Keratinocyte (primary cell): ENCODE results near the gene DIRAS1. TPM values are rescaled to one million over a fixed set of nuclear protein-coding genes. Genes with fewer than 3 reads are reported as not detected.

Source experiments
- DNase-seq: peaks from one replicate; pipeline ENCODE4 v3.0.0-alpha.2; 2011; ENCODE audit warnings: low read depth, missing footprints, low spot score
- FAIRE-seq: peaks from 2 replicates; lab custom pipeline; 2011; peaks lifted over from hg19 to GRCh38; lab: Jason Lieb, UNC
- H2AFZ ChIP-seq: 2 replicates; pipeline ENCODE4 v1.6.0; 2012; ENCODE audit warnings: low read length, control low read depth, inconsistent platforms; ENCODE audit not compliant: control insufficient read depth
- H3K27ac ChIP-seq: 2 replicates; pipeline ENCODE4 v1.5.1; 2011; ENCODE audit warnings: low read length; ENCODE audit not compliant: control insufficient read depth, insufficient read depth
- H3K27me3 ChIP-seq: 3 replicates; pipeline ENCODE4 v1.6.0; 2011; ENCODE audit warnings: low read length; ENCODE audit not compliant: control insufficient read depth, insufficient read depth; ENCODE audit errors: extremely low read depth
- H3K36me3 ChIP-seq, 2 experiments: 2 replicates in 1 of 2; 3 replicates in 1 of 2; pipeline ENCODE4 v1.5.1; 2011; ENCODE audit warnings: low read length in 2 of 2, mild to moderate bottlenecking in 1 of 2; ENCODE audit not compliant: control insufficient read depth in 2 of 2, insufficient read depth in 2 of 2; ENCODE audit errors: extremely low read depth in 1 of 2
- H3K4me1 ChIP-seq: 3 replicates; pipeline ENCODE4 v1.5.1; 2011; ENCODE audit warnings: low read length; ENCODE audit not compliant: control insufficient read depth, insufficient read depth; ENCODE audit errors: extremely low read depth
- H3K4me2 ChIP-seq: 3 replicates; pipeline ENCODE4 v1.6.0; 2011; ENCODE audit warnings: low read depth, low read length; ENCODE audit not compliant: control insufficient read depth, insufficient read depth; ENCODE audit errors: extremely low read depth
- H3K4me3 ChIP-seq, 3 experiments: fragments of 200-600 bp in 1 of 3; sonication (generic) in 1 of 3; 2 replicates in 2 of 3; 3 replicates in 1 of 3; pipeline ENCODE4 v1.5.1; 2011 to 2016; ENCODE audit warnings: low read length in 3 of 3, mild to moderate bottlenecking in 3 of 3, control low read depth in 2 of 3, inconsistent platforms in 1 of 3, low read depth in 1 of 3, mixed read lengths in 1 of 3, mixed run types in 1 of 3, moderate library complexity in 1 of 3; ENCODE audit not compliant: control insufficient read depth in 2 of 3, insufficient read depth in 2 of 3; ENCODE audit errors: extremely low read depth in 1 of 3
- H3K79me2 ChIP-seq: 2 replicates; pipeline ENCODE4 v1.6.0; 2012; ENCODE audit warnings: low read length; ENCODE audit not compliant: control insufficient read depth, insufficient read depth
- H3K9ac ChIP-seq: 3 replicates; pipeline ENCODE4 v1.6.0; 2011; ENCODE audit warnings: low read length; ENCODE audit not compliant: control insufficient read depth, insufficient read depth; ENCODE audit errors: extremely low read depth
- H3K9me1 ChIP-seq: 3 replicates; pipeline ENCODE4 v1.6.0; 2011; ENCODE audit warnings: low read length; ENCODE audit not compliant: control insufficient read depth, insufficient read depth; ENCODE audit errors: extremely low read depth
- H3K9me3 ChIP-seq: 2 replicates; pipeline ENCODE4 v1.5.1; 2012; ENCODE audit warnings: low read depth, low read length; ENCODE audit not compliant: control insufficient read depth
- H4K20me1 ChIP-seq: 3 replicates; pipeline ENCODE4 v1.6.0; 2011; ENCODE audit warnings: low read length; ENCODE audit not compliant: control insufficient read depth, insufficient read depth; ENCODE audit errors: extremely low read depth
- EZH2 ChIP-seq: IDR thresholded peaks from one replicate; pipeline ENCODE4 v1.6.1; 2012; ENCODE audit warnings: inconsistent platforms, mild to moderate bottlenecking, low read length, moderate library complexity
- dilution Hi-C: fragments of 300-500 bp; cut with MboI; formaldehyde crosslinking; loops from one replicate; pipeline ENCODE4 v1.7.0; 2020; ENCODE audit warnings: low sequenced_read_pairs; ENCODE audit not compliant: extremely low pct_ligation_motif_present
- polyA plus RNA-seq, 5 experiments: library from polyadenylated mRNA; depleted of rRNA in 3 of 5; stranded (reverse) in 3 of 5; stranded (forward) in 1 of 5; unstranded in 1 of 5; fragments of >200 nt; gene quantifications; 1 replicate in 1 of 5; 2 replicates in 3 of 5; 3 replicates in 1 of 5; pipeline versions ENCODE4 v1.2.1 to v1.2.3, GENCODE V29; 2011 to 2012; ENCODE audit warnings: missing spikeins in 2 of 5, low read depth in 1 of 5, low replicate concordance in 1 of 5
- TF ChIP-seq, protein P1 (sequence below), 3 experiments: IDR thresholded peaks in 1 of 3; conservative IDR thresholded peaks in 1 of 3; optimal IDR thresholded peaks in 1 of 3; 2 replicates in 2 of 3; 3 replicates in 1 of 3; pipeline versions ENCODE3 to v1.5.1; 2011; ENCODE audit warnings: low read length in 3 of 3, mild to moderate bottlenecking in 3 of 3, moderate library complexity in 2 of 3, control low read depth in 1 of 3, inconsistent platforms in 1 of 3; ENCODE audit not compliant: insufficient read depth in 2 of 3; ENCODE audit errors: extremely low read depth in 1 of 3

Gene DIRAS1
- polyA plus RNA-seq, 1 donor (not counting 4 experiments of a cell fraction or from before 2014, with no cell fraction given), result 0.10 TPM

DNA sequence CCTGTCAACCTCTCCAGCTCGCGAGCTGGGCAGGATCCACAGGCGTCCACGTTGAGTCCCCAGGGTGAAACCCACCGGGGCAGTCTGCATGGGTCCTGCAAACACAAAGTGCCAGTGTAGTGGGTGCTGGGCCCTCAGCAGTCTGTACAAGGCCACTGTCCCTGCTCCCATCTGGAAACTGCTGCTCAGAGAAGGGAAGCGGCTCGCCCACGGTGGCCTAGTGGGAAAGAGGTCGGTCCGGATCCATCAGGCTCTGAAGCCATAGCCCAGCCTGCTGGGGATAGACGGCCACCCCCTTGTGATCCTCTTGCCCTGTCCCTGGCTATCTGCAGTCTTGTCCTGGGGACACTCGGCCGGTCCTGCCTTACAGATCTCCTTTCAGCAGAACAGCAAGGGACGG, 2.6 kb upstream of the DIRAS1 start:
- DNase-seq, result no peak
- no peak overlapping the region for H3K4me3 ChIP-seq
- no peaks in the 10 kb centered on the region for H3K79me2 ChIP-seq
- H2AFZ ChIP-seq, result no peak overlapping the region
- H3K27ac ChIP-seq, result no peak overlapping the region
- H3K36me3 ChIP-seq, result no peaks in the 10 kb centered on the region
- no peak overlapping the region for H3K9ac ChIP-seq
- H3K27me3 ChIP-seq, result peaks cover 44% of the 10 kb centered on the region
- peaks cover 5% of the 10 kb centered on the region for H4K20me1 ChIP-seq
- H3K9me1 ChIP-seq, result no peaks in the 10 kb centered on the region
- peaks cover 15% of the 10 kb centered on the region for H3K4me1 ChIP-seq
- no peak for FAIRE-seq
- H3K4me2 ChIP-seq, result no peak overlapping the region
- dilution Hi-C loops, result no loop called here
- H3K9me3 ChIP-seq, result no peaks in the 10 kb centered on the region
- no peak for TF ChIP-seq EZH2
- TF ChIP-seq, protein P1, sequence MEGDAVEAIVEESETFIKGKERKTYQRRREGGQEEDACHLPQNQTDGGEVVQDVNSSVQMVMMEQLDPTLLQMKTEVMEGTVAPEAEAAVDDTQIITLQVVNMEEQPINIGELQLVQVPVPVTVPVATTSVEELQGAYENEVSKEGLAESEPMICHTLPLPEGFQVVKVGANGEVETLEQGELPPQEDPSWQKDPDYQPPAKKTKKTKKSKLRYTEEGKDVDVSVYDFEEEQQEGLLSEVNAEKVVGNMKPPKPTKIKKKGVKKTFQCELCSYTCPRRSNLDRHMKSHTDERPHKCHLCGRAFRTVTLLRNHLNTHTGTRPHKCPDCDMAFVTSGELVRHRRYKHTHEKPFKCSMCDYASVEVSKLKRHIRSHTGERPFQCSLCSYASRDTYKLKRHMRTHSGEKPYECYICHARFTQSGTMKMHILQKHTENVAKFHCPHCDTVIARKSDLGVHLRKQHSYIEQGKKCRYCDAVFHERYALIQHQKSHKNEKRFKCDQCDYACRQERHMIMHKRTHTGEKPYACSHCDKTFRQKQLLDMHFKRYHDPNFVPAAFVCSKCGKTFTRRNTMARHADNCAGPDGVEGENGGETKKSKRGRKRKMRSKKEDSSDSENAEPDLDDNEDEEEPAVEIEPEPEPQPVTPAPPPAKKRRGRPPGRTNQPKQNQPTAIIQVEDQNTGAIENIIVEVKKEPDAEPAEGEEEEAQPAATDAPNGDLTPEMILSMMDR (optimal IDR thresholded peaks at IDR 0.05 in 1 of 3, IDR thresholded peaks at IDR 0.05 in 1 of 3, conservative IDR thresholded peaks at IDR 0.05 in 1 of 3; ENCODE audit: extremely low read depth in 1 of 3, insufficient read depth in 2 of 3, low read length in 3 of 3), result no peak

DNA sequence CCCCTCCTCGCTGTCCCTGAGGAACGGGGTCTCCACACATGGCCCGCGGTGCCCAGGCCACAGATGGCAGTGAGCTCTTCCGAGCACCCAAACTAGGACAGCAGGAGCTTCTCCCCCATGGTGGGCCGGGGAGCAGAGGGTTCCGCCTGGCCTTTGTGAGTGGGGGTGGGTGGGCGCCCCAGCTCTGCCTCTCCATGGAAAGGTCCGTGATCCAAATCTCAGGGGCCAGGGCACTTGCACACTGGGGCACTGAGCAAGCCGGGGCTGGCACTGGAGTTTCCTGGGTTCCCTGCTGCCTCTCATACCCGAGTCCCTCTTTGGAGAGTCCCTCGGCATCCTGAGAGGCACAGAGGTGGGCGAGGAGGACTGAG, 2.2 kb upstream of the DIRAS1 start:
- no peak for DNase-seq
- no peak overlapping the region for H3K9ac ChIP-seq
- no peaks in the 10 kb centered on the region for H3K9me1 ChIP-seq
- H2AFZ ChIP-seq, result no peak overlapping the region
- dilution Hi-C loops, result no loop called here
- no peak for TF ChIP-seq EZH2
- TF ChIP-seq, protein P1 (optimal IDR thresholded peaks at IDR 0.05 in 1 of 3, IDR thresholded peaks at IDR 0.05 in 1 of 3, conservative IDR thresholded peaks at IDR 0.05 in 1 of 3; ENCODE audit: extremely low read depth in 1 of 3, insufficient read depth in 2 of 3, low read length in 3 of 3), result no peak
- H3K4me2 ChIP-seq, result no peak overlapping the region
- H4K20me1 ChIP-seq, result peaks cover 5% of the 10 kb centered on the region
- no peaks in the 10 kb centered on the region for H3K36me3 ChIP-seq
- no peak for FAIRE-seq
- H3K27me3 ChIP-seq, result peaks cover 44% of the 10 kb centered on the region
- no peak overlapping the region for H3K27ac ChIP-seq
- no peaks in the 10 kb centered on the region for H3K9me3 ChIP-seq
- H3K4me3 ChIP-seq, result no peak overlapping the region
- H3K79me2 ChIP-seq, result no peaks in the 10 kb centered on the region
- peaks cover 15% of the 10 kb centered on the region for H3K4me1 ChIP-seq
